Fibroblast of villous mesenchyme (primary cell): ENCODE data around the gene PTPN13. TPM values are rescaled to one million over a fixed set of nuclear protein-coding genes. Genes with fewer than 3 reads are reported as not detected.
A peak's percentile ranks its signal among the peaks of the same experiment; 100 is the strongest.

Experiments used
- DNase-seq: peaks from one replicate; pipeline ENCODE4 v3.0.0-alpha.2; 2010; ENCODE audit warnings: low read depth
- H3K4me3 ChIP-seq: 2 replicates; pipeline ENCODE4 v1.5.1; 2011; ENCODE audit warnings: low read depth, mild to moderate bottlenecking, low read length
- CTCF ChIP-seq: IDR thresholded peaks from 2 replicates; pipeline ENCODE4 v1.5.1; 2012; ENCODE audit warnings: low read depth, mild to moderate bottlenecking, low read length; ENCODE audit not compliant: insufficient read depth
- total RNA-seq: library from RNA; depleted of rRNA; stranded (reverse); fragments of >200 nt; gene quantifications from 2 replicates; pipeline ENCODE4 v1.2.3, GENCODE V29; 2012

Gene PTPN13
- total RNA-seq, 1 donor, result 73.0 TPM

- DNase-seq, result peak; percentile 80
- TF ChIP-seq CTCF, result no peak
- H3K4me3 ChIP-seq, result no peak overlapping the region
These were observed 261.5 kb downstream of the PTPN13 start for GRCh38 chr4:86855572-86855971.

- no peak overlapping the region for H3K4me3 ChIP-seq
- DNase-seq, result peak; percentile 39
- TF ChIP-seq CTCF, result no peak
These were observed 262.8 kb downstream of the PTPN13 start for GRCh38 chr4:86856896-86857295.

- no peak for TF ChIP-seq CTCF
- no peak for DNase-seq
- no peak overlapping the region for H3K4me3 ChIP-seq
These were observed 263.4 kb downstream of the PTPN13 start for GRCh38 chr4:86857341-86858052.

Other genes with a start within 250 kb of the PTPN13 start
- 4.8 and 12.1 TPM in 2 replicates for gene MAPK10, start 234.3 kb upstream of the PTPN13 start, total RNA-seq